Naive B cell (primary cell): ENCODE data around the gene UQCC5. TPM values are rescaled to one million over a fixed set of nuclear protein-coding genes. Genes with fewer than 3 reads are reported as not detected.
"Not testable (repeated sequence)": the region's sequence is repeated elsewhere in the genome, so short reads cannot be mapped to it uniquely, and the experiment has no call there.

ENCODE experiments used
- ATAC-seq, 2 donors: fragments of 150-1000 bp; cut with Tn5 transposase; 2 replicates each; pipeline ENCODE4 v1.10.0; 2021; ENCODE audit warnings: low read depth in 2 of 2, mild to moderate bottlenecking in 2 of 2, moderate library complexity in 2 of 2
- DNase-seq: peaks from one replicate; pipeline ENCODE4 v3.0.0; 2022
- H3K27ac Mint-ChIP-seq, 6 donors: one replicate each; pipeline ENCODE4 v1.8.0; 2020 to 2022; ENCODE audit warnings: mild to moderate bottlenecking in 6 of 6, mixed read lengths in 6 of 6, moderate library complexity in 5 of 6, inconsistent platforms in 2 of 6
- H3K27me3 Mint-ChIP-seq, 3 donors: one replicate each; pipeline ENCODE4 v1.8.0; 2021 to 2022; ENCODE audit warnings: mixed read lengths in 3 of 3, mild to moderate bottlenecking in 1 of 3
- H3K36me3 Mint-ChIP-seq, 2 donors: one replicate each; pipeline ENCODE4 v1.8.0; 2020 to 2022; ENCODE audit warnings: mixed read lengths in 2 of 2, inconsistent platforms in 1 of 2, mild to moderate bottlenecking in 1 of 2
- H3K4me1 Mint-ChIP-seq, 3 donors: one replicate each; pipeline ENCODE4 v1.8.0; 2020 to 2022; ENCODE audit warnings: mixed read lengths in 3 of 3, inconsistent platforms in 1 of 3, mild to moderate bottlenecking in 1 of 3, moderate library complexity in 1 of 3
- H3K4me3 Mint-ChIP-seq, 8 donors: one replicate each; pipeline ENCODE4 v1.8.0; 2020 to 2022; ENCODE audit warnings: mild to moderate bottlenecking in 8 of 8, mixed read lengths in 8 of 8, moderate library complexity in 8 of 8, inconsistent platforms in 2 of 8
- H3K9me3 Mint-ChIP-seq, 7 donors: one replicate each; pipeline ENCODE4 v1.8.0; 2020 to 2022; ENCODE audit warnings: mixed read lengths in 7 of 7, mild to moderate bottlenecking in 5 of 7, inconsistent platforms in 2 of 7, moderate library complexity in 1 of 7
- polyA plus RNA-seq, 6 donors: library from polyadenylated mRNA; unstranded; fragments of 300-500 nt; fragmentation: Illumina TruSeq; gene quantifications; one replicate each; pipeline ENCODE4 v1.2.3, GENCODE V29; 2021; ENCODE audit warnings: low read depth in 6 of 6

Gene UQCC5
- polyA plus RNA-seq, 6 donors from 2014 or later: 10.5 to 54.7 (median 20.2) TPM

DNA sequence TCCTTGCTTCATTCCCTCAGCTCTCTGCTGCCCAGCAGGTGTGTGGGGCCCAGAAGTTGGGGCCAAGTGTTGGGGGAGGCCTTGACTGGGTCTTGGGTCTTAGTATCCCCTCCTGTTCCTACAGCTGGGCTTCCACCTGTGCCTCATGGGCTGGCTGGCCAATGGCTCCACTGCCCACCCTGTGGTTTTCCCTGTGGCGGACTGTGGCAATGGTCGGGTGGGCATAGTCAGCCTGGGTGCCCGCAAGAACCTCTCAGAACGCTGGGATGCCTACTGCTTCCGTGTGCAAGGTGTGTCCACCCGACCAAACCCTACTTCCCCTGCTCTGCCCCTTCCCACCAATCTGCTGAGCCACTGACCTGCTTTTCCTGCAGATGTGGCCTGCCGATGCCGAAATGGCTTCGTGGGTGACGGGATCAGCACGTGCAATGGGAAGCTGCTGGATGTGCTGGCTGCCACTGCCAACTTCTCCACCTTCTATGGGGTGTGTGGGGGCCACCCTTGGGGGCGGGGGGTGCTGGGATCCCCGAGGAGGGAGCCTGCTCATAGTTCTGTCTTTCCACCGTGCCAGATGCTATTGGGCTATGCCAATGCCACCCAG, 13.7 kb upstream of the UQCC5 start:
- Mint-ChIP-seq H3K9me3 (no peaks in the 10 kb centered on the region), H3K4me3 (no peak overlapping the region), H3K27ac (no peak overlapping the region), H3K36me3 (no peaks in the 10 kb centered on the region), H3K4me1 (no peaks in the 10 kb centered on the region), H3K27me3 (no peaks in the 10 kb centered on the region)
- DNase-seq (no peak), ATAC-seq (no peak)

DNA sequence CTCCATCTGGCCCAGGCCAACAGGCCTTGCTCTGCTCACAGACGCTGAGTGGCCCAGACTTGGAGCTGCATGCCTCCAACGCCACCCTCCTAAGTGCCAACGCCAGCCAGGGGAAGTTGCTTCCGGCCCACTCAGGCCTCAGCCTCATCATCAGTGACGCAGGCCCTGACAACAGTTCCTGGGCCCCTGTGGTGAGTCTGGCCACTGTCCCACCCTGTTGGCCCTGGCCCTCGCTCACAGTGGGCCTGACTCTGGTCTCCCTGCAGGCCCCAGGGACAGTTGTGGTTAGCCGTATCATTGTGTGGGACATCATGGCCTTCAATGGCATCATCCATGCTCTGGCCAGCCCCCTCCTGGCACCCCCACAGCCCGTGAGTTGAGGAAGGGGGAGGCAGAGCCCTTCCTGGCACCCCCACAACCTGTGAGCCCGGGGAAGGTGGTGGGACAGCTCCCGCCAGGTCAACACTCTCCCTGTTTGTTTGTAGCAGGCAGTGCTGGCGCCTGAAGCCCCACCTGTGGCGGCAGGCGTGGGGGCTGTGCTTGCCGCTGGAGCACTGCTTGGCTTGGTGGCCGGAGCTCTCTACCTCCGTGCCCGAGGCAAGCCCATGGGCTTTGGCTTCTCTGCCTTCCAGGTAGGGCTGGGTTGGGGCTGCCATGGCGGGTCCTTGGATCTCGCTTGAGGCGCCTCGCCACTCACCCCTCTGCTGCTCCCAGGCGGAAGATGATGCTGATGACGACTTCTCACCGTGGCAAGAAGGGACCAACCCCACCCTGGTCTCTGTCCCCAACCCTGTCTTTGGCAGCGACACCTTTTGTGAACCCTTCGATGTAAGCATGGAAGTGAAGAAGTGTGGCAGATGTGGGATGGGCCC, 12.8 kb upstream of the UQCC5 start:
- Mint-ChIP-seq H3K27me3 (no peaks in the 10 kb centered on the region), H3K36me3 (no peaks in the 10 kb centered on the region), H3K4me3 (no peak overlapping the region), H3K4me1 (no peaks in the 10 kb centered on the region), H3K9me3 (no peaks in the 10 kb centered on the region), H3K27ac (no peak overlapping the region)
- no peak for ATAC-seq
- no peak for DNase-seq

DNA sequence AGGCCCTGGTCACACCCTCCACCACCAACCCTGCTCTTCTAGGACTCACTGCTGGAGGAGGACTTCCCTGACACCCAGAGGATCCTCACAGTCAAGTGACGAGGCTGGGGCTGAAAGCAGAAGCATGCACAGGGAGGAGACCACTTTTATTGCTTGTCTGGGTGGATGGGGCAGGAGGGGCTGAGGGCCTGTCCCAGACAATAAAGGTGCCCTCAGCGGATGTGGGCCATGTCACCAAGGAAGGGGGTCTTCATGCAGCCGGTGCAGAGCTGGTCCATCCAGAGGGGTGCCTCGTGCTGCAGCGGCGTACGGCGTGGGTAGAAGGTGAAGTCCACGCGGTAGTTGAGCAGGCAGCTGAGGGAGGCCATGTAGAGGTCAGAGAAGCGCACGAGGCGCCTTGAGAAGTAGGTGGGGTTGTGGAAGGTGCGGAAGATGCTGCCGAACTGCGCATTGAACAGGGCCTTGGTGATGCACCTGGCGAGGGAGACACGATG, 12.1 kb upstream of the UQCC5 start:
- no peaks in the 10 kb centered on the region for H3K4me1 Mint-ChIP-seq
- no peaks in the 10 kb centered on the region for H3K27me3 Mint-ChIP-seq
- no peak overlapping the region for H3K4me3 Mint-ChIP-seq
- no peaks in the 10 kb centered on the region for H3K36me3 Mint-ChIP-seq
- no peak overlapping the region for H3K27ac Mint-ChIP-seq
- H3K9me3 Mint-ChIP-seq: no peaks in the 10 kb centered on the region
- DNase-seq: no peak
- no peak for ATAC-seq

DNA sequence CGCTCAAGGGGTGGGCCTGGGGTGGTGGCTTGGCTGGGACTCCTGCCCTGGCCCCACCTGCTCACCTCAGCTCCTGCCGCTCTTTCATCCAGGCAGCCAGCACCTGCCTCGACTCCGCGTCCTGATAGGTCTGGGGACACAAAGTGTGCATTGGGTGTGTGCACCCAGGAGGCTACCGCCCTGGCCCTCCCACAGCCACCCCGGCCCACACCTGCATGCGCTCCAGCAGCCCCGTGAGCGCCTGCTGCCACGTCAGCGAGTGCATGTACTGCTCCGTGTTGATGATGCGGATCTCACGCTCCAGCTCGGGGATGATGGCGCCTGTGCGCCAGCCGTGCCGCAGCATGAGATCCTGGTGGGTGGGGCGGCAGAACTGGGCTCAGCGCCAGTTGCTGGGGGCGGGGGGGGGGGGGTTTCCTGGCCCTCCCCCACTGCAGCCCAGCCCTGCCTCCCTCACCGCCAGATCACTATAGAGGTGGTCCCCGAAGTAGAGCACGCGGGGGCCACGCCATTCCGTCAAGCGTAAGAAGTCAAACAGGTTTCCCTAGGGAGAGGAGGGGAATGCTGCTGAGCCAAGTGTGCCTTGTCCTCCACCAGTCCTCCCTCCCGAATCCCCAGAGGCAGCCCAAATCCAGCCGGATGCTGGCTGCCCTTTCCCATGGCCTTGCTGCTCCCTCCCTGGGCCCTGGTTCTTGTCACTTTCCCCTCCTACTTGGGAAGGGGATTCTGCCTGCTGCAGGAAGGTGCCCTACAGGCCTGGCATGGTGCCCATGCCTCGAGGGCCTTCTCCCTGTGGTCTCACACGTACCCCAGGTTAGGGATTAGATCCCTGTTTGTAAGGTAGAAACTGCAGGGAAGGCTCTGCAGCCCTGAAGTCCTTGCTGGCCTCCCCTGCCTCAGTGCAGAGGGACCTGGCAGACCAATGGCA, 11.4 kb upstream of the UQCC5 start:
- DNase-seq (no peak), ATAC-seq (no peak)
- Mint-ChIP-seq H3K36me3 (no peaks in the 10 kb centered on the region), H3K27me3 (no peaks in the 10 kb centered on the region), H3K9me3 (no peaks in the 10 kb centered on the region), H3K27ac (no peak overlapping the region), H3K4me1 (no peaks in the 10 kb centered on the region), H3K4me3 (no peak overlapping the region)

DNA sequence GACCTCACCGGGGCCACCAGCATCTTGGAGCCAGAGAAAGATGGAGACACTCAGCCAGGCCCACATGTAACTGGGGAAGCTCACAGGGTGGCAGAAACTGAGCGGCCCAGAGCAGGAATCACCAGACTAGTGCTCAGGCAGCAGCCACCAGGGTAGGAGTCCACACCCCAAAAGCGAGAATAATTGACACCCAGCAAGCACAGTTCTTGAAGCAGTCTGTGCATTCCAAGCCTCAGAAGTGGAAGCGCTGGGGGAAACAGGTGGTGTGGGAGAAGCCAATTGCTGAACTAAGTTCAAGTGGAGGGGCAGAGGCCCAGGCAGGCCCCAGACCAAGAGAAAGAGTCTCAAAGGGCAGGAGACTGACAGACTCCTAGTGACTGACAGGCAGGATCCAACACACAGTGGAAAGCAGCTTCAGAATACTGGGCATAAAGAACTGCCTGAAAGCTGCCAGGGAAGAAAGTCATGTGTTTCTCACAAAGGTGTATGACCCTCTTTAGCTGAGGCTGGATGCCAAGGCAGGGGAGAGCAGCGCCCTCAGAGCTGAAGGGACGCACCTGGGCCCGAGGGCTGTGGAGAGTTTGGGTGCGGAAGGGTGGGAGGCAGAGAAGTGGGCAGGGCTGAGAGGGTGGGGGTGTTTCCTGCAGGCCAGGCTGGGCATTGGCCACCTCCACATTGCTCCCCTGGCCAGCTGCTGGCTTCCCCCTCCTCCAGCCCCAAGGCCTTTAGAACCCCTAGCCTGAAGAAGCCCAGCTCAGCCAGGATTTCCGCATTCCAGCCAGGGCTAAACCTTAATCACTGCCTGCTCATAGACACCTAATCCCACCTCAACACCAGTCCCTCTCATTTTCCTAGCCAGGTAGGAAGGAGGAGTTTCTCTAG, 10.5 kb upstream of the UQCC5 start:
- ATAC-seq (no peak), DNase-seq (no peak)
- H3K36me3 Mint-ChIP-seq: no peaks in the 10 kb centered on the region
- no peaks in the 10 kb centered on the region for H3K4me1 Mint-ChIP-seq
- H3K27ac Mint-ChIP-seq: peak overlapping the region in 2 of 6 donors; percentile 11 to 47
- no peaks in the 10 kb centered on the region for H3K27me3 Mint-ChIP-seq
- no peak overlapping the region for H3K4me3 Mint-ChIP-seq
- H3K9me3 Mint-ChIP-seq: no peaks in the 10 kb centered on the region

DNA sequence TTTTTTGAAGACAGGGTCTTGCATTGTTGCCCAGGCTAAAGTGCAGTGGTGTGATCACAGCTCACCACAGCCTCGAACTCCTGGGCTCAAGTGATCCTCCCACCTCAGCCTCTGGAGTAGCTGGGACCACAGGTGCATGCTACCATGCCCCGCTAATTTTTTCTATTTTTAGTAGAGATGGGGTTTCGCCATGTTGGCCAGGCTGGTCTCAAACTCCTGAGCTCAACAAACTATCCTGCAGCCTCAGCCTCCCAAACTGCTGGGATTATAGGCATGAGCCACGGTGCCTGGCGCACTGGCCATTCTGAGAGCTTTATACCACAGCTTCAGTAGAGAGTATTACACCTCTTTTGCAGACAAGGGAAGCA, 9.8 kb upstream of the UQCC5 start:
- H3K9me3 Mint-ChIP-seq, ATAC-seq, H3K27ac Mint-ChIP-seq, DNase-seq, H3K27me3 Mint-ChIP-seq, H3K36me3 Mint-ChIP-seq, H3K4me1 Mint-ChIP-seq, H3K4me3 Mint-ChIP-seq: not testable (repeated sequence)

DNA sequence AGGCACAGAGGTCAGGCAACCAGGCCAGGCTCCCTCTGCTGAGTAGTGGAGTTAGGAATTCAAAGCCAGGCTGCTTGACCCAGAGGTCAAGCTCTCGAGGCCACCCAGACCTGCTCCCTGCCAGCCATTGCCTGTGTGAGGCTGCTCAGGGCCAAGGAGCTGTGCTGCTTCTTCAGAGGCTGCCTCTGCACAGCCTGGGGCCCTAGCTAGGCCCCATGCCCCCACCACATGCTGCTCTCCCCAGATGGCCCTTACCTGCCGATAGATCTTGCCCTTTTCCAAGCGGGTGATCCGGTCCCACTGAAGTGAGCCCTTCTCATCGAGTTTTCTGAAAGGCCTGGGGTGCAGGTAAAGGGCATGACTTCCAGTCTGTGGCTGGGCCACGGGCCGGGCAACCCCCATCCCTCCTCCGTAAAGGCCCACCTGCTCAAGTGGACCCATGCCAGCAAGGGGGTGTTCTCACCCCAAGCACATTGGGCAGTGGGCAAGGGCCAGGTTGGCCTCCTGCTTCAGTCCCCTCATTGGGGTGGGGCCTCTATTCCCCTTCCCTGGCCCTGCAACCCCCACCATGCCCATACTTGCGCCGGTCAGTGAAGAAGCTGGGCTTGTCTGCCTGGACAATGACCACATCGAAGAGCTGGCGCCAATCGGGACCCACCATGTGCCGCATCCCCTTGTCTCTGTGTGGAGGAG, 9.2 kb upstream of the UQCC5 start:
- ATAC-seq (no peak), DNase-seq (no peak)
- H3K27me3 Mint-ChIP-seq: no peaks in the 10 kb centered on the region
- peaks cover 0 to 2% (median under 1%) of the 10 kb centered on the region in 3 donors for H3K4me1 Mint-ChIP-seq
- no peak overlapping the region for H3K4me3 Mint-ChIP-seq
- H3K27ac Mint-ChIP-seq: no peak overlapping the region
- no peaks in the 10 kb centered on the region for H3K9me3 Mint-ChIP-seq
- no peaks in the 10 kb centered on the region for H3K36me3 Mint-ChIP-seq

DNA sequence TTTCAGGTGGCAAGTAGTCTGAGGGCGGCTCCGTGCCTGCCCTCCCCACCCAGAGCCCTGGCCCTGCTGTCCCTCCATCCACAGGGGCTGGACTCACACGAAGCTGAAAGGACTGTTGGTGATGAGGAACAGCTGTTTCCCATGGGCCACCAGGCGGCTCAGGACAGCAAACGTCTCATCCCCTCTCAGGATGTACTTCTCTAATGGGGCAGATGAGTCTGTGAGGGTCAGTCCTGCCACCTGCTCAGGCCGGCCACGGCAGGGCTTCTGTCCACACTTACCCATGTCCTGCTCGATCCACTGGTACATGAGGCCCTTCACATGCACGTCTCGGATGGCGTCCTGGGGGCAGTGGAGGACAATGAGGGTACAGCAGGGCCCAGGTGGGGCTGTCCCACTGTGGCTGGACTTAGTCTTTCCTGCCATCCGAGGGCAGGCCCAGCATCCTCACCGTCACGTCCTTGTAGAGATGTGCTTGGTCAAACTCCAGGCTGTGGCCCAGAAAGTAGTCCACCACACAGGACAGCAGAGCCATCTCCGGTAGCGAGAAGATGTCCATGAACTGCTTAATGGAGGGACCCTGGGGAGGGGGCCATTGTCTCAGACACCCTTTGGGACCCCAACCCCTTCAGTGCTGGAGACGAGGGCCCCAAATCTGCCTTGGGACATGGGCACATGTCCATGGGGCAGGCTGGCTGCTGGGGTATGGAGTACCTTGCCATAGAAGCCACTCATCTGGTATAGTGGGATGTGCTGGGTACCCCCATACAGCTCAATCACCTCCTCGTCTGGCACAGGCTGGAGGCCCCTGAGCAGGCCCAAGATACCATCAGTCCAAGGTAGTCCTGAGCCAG, 8.4 kb upstream of the UQCC5 start:
- no peak overlapping the region for H3K27ac Mint-ChIP-seq

DNA sequence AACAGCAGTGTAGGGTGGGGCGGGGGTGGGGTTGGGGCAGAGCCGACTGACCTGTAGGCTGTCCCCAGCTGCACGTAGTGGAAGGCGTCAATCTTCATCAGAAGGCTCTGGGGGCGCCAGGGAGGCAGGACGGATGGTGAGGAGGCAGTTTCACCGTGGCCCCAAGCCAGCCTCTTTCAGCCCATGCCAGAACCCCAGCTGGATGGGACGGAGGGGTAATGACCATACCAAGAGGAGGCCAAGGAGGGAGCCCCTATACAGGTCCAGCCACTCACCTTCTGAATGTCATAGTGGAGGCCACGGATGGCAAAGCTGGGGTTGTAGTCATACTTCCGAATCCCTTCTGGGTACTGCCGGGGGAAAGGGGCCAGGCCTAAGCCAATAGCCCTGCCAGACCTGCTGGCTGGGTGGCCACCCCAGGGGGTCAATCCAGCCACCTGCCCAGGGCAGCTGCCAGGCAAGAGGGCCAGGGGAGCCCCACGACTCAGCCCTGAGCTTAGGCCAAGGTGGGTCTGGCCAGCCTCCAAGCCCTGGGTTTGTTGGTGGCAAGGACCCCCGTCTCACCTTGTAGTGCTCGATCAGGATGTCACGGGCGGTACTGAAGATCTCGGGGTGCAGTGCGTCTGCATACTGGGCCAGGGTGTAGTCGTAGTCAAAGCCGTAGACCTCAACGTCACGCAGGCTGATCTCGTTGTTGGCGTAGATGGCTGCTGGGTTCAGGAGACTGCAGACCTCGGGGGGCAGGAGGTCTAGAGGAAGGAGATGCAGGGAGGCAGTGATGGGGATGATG, 7.6 kb upstream of the UQCC5 start:
- peak overlapping the region in 2 of 6 donors; percentile 14 to 54 for H3K27ac Mint-ChIP-seq
- DNase-seq (no peak), ATAC-seq (no peak)
- no peaks in the 10 kb centered on the region for H3K36me3 Mint-ChIP-seq
- peaks cover 0 to 6% (median 0%) of the 10 kb centered on the region in 3 donors for H3K27me3 Mint-ChIP-seq
- no peaks in the 10 kb centered on the region for H3K9me3 Mint-ChIP-seq
- H3K4me1 Mint-ChIP-seq: peaks cover 6 to 9% (median 7%) of the 10 kb centered on the region in 3 donors
- no peak overlapping the region for H3K4me3 Mint-ChIP-seq

More for the DNA sequence above, 8.4 kb upstream of the UQCC5 start:
- Mint-ChIP-seq H3K4me1 (peaks cover 6 to 8% (median 7%) of the 10 kb centered on the region in 3 donors), H3K36me3 (no peaks in the 10 kb centered on the region), H3K4me3 (no peak overlapping the region), H3K27me3 (peaks cover 0 to 6% (median 0%) of the 10 kb centered on the region in 3 donors), H3K9me3 (no peaks in the 10 kb centered on the region)
- DNase-seq (no peak), ATAC-seq (no peak)

DNA sequence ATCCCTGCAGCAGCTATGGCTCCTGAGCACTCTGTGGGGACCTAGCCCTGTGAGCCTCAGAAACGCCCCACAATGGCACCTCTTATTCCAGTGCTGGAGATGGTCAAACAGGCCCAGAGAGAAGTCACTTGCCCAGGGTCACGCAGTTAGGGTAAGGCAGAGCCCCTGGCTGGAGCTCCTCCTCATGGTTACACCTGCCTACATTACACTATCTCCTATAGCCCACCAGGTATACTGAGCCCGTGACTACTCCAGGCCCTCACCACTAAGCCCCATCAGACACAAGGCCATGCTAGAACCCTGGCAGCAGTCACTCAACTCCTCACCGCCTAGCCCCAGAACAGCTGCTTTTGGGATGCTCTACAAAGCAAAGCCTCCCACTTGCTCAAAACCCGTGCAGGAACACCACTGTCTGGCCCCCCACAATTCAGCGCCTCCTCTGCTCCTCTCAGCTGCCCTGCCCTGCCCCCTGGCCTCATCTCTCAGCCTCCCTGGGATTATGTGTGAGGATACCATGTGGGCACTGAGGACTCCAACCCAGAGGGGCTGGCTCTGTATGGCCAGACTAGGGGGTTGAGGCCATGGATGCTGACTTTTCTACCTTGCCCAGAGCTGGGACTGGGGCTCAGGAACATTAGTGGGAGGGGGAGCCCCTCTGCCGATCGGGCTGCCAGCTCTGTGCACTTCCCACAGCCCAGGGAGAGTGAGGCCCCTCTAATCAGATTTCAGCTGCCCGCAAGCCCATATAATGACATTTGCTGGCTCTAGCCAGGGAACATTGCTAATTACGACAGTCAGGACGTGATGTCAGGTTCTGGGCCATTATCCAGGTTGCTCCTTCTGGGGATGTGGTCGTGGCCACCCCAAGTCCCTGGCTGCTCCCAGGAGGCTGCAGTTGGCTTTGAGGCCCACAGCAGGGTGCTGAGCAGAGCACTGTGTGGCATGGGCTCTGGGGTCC, 6.8 kb upstream of the UQCC5 start:
- DNase-seq (no peak), ATAC-seq (no peak)
- no peaks in the 10 kb centered on the region for H3K36me3 Mint-ChIP-seq
- peak overlapping the region in 2 of 6 donors; percentile 12 to 45 for H3K27ac Mint-ChIP-seq
- H3K9me3 Mint-ChIP-seq: no peaks in the 10 kb centered on the region
- H3K4me3 Mint-ChIP-seq: peak overlapping the region in 1 of 8 donors; percentile 33
- H3K4me1 Mint-ChIP-seq: peaks cover 6 to 13% (median 9%) of the 10 kb centered on the region in 3 donors
- peaks cover 0 to 6% (median 0%) of the 10 kb centered on the region in 3 donors for H3K27me3 Mint-ChIP-seq
